Measurements from ENCODE around the gene RAI1. TPM values are rescaled to one million over a fixed set of nuclear protein-coding genes. Genes with fewer than 3 reads are reported as not detected.

Gene RAI1
- total RNA-seq, 1 donor from 2014 or later, result 33.5 TPM

DNA sequence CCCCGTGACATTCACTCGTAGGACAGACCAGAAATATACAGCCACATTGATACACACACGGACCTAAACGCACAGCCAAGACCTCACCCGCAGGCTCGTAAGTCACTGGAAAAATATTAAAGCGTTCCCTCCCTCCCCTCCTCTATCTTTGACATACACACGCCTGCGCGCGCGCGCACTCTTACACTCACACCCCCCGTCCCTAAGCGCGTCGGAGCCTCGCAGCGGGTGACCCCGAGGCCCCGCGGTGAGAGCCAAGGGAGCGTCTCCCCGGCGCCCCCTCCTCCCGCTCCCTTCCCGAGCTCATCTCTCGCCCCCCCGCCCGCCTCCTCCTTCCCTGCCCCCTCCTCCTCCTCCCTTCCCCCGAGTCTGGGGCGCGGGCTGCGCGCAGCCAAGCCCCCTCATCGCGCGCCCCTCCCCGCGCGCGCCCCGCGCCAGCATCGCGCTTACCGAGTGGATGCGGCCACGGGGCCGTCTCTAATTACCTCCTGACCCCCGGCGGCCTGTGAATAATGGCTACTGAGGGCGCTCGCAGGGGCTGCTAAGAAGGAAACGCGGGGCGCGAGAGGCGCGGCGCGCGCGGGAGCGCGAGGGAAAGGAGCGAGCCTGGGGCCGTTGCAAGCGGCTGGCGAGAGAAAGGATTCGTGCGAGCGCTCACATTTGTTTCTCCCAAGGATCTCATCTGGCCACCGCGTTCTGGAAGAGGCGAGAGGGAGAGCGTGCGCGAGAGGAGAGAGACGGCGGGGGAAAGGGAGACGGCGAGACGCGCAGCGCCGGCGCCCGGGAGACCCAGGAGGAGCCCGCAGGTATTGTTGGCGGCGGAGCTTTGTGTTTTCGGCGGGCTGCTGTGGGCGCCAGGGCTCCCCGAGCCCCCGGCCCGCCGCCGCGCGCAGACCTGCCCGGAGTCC, 42.4 kb downstream of the RAI1 start:
- H3K4me1 Mint-ChIP-seq (ENCODE audit: low read depth), result peaks cover 25% of the 10 kb centered on the region
- H3K27ac Mint-ChIP-seq, result no peak overlapping the region
- DNase-seq (ENCODE audit: low spot score), result no peak
- peak overlapping the region; percentile 82 for H3K4me3 Mint-ChIP-seq (ENCODE audit: low read depth)
- peaks cover 31% of the 10 kb centered on the region for H3K27me3 Mint-ChIP-seq (ENCODE audit: low read depth)
- peaks cover 8% of the 10 kb centered on the region for H3K36me3 Mint-ChIP-seq (ENCODE audit: low read depth)
- intact Hi-C loops (cut with micrococcal nuclease), result loop anchor here (5.0 kb wide), 2 partner anchors 41 to 59 kb away; partner anchors contain the start of gene RAI1
- no peaks in the 10 kb centered on the region for H3K9me3 Mint-ChIP-seq

DNA sequence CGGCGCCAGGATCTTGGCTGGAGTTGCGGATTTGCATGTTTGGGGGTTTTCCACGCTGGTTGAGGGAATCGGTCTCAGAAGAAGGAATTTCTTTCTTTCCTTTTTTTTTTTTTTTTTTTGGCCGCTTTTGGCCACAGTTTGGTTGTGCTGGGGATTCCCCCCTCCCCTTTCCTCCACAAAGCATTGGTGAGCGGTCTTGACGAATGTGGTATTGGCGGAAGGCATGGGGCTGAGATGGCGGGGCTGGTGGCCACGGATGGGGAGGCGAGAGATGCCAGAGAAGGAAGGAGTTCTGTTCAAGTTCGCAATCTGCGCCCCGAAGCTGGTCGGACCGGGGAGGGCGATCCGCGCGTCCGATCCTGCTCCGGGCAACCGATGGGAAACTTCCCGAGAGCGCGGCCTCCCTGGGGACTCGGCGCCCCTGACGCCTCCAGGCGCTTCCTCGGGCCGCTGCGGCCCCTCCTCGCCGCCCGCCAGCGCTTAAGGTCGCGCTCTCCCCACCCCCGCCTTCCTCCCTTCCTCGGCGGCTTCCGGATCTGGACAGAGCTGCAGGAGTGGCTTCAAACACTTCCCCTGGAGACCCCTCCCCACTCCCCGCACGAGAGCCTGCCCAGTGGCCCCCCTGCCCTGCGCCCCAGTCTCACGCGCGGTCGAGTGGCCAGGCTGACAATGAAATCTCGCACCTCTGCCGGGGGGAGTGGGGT, 43.2 kb downstream of the RAI1 start:
- peaks cover 22% of the 10 kb centered on the region for H3K4me1 Mint-ChIP-seq (ENCODE audit: low read depth)
- intact Hi-C loops (cut with micrococcal nuclease), result loop anchor here (5.0 kb wide), 2 partner anchors 42 to 58 kb away; partner anchors contain the start of gene RAI1
- no peak for DNase-seq (ENCODE audit: low spot score)

DNA sequence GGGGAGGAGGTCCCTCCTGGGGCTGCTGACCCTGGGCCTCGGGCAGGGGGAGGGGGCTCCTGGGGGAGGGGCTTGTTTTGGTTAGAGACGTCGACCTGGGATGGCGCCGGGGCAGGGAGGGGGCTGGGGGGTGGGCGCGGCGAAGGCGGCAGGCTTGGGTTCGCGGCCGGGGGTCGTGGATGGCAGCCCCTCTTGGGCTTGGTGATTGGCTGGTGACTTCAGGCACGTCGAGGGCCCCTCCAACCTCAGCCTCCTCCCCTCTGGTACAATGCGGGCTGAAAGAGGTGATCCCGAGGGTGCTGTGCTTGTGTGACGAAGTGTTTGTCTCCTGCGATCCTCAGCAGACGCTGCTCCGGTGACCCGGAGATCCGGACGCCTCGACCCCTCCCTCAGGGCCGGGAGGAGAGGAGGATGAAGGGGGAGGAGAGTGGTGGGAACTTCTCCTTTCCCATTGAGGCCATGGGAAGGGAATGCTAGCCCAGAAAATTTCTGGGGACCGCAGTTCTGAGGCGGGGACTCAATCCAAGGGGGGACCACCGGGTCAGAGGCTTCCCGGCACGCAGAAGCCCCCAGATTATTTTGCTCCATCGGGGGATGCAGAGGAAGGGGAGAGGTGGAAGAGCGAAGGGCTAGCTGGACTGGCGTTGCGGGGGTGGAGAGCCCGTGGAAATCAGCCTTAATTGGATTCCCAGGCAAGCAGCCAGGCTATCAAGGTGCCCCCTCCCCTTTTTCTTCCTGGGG, 43.9 kb downstream of the RAI1 start:
- Mint-ChIP-seq H3K27ac (no peak overlapping the region), H3K4me1 (ENCODE audit: low read depth) (peaks cover 25% of the 10 kb centered on the region), H3K36me3 (ENCODE audit: low read depth) (peaks cover 8% of the 10 kb centered on the region), H3K4me3 (ENCODE audit: low read depth) (no peak overlapping the region), H3K27me3 (ENCODE audit: low read depth) (peaks cover 28% of the 10 kb centered on the region), H3K9me3 (no peaks in the 10 kb centered on the region)
- intact Hi-C loops (cut with micrococcal nuclease), result no loop called here
- no peak for DNase-seq (ENCODE audit: low spot score)

More for the DNA sequence above, 43.2 kb downstream of the RAI1 start:
- Mint-ChIP-seq H3K9me3 (no peaks in the 10 kb centered on the region), H3K4me3 (ENCODE audit: low read depth) (peak overlapping the region; percentile 70), H3K27me3 (ENCODE audit: low read depth) (peaks cover 28% of the 10 kb centered on the region), H3K36me3 (ENCODE audit: low read depth) (peaks cover 8% of the 10 kb centered on the region), H3K27ac (no peak overlapping the region)

DNA sequence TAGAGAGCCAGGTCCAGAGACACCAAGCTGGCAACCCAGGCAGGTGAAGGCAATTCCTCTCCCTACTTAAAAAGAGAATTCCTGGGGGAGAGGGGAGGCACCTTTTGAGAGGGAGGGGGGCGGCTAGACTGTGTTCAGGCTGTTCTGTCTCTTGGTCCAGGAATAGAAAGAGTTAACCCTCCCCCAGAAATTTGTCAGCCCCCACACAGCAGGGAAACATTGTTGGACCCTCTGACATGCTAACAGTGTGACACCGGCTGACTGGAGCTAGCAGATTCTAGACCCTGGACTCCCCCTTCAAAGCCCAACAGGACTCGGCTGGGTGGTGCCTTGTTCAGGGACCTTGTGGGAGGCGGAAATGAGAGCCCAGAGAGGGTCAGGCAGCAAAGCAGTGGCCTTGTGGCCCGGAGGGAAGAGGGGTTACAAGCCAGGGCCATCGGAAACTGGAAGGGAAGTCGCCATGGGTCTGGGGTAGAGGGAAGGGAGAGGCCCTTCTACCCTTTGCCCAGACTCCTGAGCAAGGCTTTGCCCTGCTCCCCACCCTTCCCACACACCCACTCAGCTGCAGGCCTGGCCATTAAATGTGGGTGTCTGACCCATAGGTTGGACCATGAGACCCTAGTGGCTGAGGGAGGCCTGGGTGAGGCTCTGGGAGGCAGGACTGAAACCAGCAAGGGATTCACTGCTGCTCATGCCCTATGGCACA, 44.6 kb downstream of the RAI1 start:
- intact Hi-C loops (cut with micrococcal nuclease), result no loop called here
- Mint-ChIP-seq H3K4me3 (ENCODE audit: low read depth) (no peak overlapping the region), H3K4me1 (ENCODE audit: low read depth) (peaks cover 25% of the 10 kb centered on the region), H3K9me3 (no peaks in the 10 kb centered on the region), H3K36me3 (ENCODE audit: low read depth) (peaks cover 8% of the 10 kb centered on the region), H3K27ac (no peak overlapping the region), H3K27me3 (ENCODE audit: low read depth) (peaks cover 28% of the 10 kb centered on the region)
- no peak for DNase-seq (ENCODE audit: low spot score)

DNA sequence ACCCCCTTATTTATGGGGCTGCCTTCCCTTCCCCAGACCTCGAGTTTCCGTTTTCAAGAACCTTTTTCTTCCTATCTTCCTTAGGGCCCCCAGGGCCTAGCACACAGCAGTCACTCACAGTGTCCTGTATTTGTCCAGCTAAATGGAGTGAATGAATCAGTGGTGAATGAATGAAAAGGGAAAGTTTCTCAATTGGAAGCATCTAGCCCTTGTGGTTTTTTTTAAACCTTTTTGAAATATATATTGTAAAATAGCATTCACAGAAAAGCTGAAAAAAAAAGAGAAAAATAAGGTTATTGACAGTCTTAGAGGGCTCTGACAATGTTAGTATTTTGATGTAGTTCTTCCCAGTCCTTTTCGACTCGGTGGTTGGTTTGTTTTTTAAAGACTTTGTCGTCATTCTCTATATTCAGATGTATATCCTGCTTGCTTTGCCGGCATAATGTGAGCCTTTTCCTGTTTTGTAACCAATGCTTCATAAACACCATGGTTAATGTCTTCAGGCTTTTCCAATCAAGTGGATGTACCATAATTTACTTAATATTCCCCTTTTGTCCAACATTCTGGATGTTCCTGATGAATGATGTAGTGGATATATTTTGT, 45.3 kb downstream of the RAI1 start:
- H3K9me3 Mint-ChIP-seq, result no peaks in the 10 kb centered on the region
- intact Hi-C loops (cut with micrococcal nuclease), result no loop called here
- H3K27me3 Mint-ChIP-seq (ENCODE audit: low read depth), result peaks cover 22% of the 10 kb centered on the region
- H3K4me3 Mint-ChIP-seq (ENCODE audit: low read depth), result no peak overlapping the region
- no peak for DNase-seq (ENCODE audit: low spot score)
- H3K4me1 Mint-ChIP-seq (ENCODE audit: low read depth), result peaks cover 23% of the 10 kb centered on the region
- peaks cover 8% of the 10 kb centered on the region for H3K36me3 Mint-ChIP-seq (ENCODE audit: low read depth)
- no peak overlapping the region for H3K27ac Mint-ChIP-seq

DNA sequence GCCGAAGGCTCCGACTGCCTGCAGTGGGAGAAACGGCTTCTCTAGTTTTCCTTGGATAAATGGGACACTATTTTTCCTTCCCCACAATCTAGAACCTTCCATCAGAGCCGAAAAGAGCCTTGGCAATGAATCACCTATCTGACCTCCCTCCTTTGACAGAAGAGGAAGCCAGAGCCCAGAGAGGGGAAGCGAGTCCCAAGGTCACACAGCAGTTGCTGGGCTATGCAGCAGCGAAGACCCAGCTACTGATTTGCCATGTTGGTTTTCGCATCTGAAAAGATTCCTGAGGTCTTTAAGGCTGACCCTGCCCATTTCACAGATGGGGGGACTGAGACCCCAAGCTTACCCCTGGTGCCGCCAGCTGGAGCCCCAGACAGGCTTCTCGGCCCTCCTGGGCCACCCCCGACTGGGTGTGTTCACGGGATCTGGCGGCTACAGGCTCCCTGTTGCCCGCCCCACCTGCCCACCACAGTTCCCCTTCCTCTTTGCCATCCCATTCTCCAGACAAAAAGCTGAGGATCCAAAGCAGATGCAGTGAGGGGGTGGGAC, 45.9 kb downstream of the RAI1 start:
- no peak overlapping the region for H3K27ac Mint-ChIP-seq
- H3K36me3 Mint-ChIP-seq (ENCODE audit: low read depth), result peaks cover 5% of the 10 kb centered on the region
- peaks cover 17% of the 10 kb centered on the region for H3K27me3 Mint-ChIP-seq (ENCODE audit: low read depth)
- DNase-seq (ENCODE audit: low spot score), result no peak
- H3K4me3 Mint-ChIP-seq (ENCODE audit: low read depth), result no peak overlapping the region
- peaks cover 20% of the 10 kb centered on the region for H3K4me1 Mint-ChIP-seq (ENCODE audit: low read depth)
- intact Hi-C loops (cut with micrococcal nuclease), result no loop called here
- no peaks in the 10 kb centered on the region for H3K9me3 Mint-ChIP-seq

DNA sequence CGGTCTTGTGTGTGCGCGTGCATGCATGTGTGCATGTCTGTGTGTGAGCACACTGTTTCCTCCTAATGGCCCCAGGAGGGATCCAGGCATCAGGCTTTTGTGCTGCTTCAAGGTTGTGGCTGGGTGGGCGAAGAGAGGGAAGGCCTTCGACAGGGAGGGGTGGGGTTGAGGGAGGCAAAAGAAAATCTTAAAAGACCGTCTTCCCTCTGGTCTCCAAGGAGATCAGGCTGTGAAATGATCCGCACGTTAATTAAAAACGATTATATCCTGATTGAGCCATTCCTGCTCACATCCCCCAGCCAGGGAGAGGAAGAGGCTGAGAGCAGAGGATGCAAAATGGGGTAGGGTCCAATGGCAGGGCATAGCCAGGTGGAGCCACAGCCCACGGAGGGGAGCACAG, 46.9 kb downstream of the RAI1 start:
- Mint-ChIP-seq H3K4me1 (ENCODE audit: low read depth) (peaks cover 17% of the 10 kb centered on the region), H3K27ac (no peak overlapping the region), H3K4me3 (ENCODE audit: low read depth) (no peak overlapping the region), H3K36me3 (ENCODE audit: low read depth) (peaks cover 1% of the 10 kb centered on the region), H3K9me3 (no peaks in the 10 kb centered on the region), H3K27me3 (ENCODE audit: low read depth) (peaks cover 9% of the 10 kb centered on the region)
- intact Hi-C loops (cut with micrococcal nuclease), result no loop called here
- DNase-seq (ENCODE audit: low spot score), result no peak

DNA sequence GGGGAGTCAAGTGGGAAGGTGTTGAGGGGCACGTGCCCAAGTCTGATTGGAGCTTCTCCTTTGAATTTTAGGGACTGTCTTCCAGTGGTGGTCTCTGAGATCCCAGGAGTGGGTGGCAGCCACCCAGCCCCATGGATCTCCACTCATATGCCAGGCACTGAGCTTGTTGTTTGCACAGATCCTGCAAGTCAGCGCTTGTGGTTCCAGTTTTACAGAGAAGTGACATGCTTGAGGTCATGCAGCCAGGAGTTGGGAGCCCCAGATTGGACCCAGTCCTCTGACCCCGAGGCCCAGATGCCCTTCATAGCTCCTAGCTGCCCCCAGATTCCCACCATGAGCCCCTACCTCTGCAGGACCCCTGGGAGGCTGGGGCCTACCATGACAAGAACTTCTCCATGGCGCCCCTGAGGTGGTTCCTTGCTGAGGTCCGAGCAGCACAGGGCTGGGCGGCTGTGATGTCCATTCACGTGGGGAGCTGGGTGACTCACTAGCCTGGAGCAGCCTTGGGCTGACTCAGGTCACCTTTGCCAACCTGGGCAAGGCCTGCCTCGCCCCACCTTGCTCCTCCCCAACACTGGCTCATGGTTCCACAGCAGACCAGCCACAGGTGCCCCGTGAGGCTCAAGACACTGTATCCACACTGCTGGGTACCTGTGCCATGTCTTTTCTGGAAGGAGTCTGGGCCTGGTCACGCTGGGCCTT, 47.4 kb downstream of the RAI1 start:
- no peak overlapping the region for H3K27ac Mint-ChIP-seq
- intact Hi-C loops (cut with micrococcal nuclease), result no loop called here
- H3K4me3 Mint-ChIP-seq (ENCODE audit: low read depth), result no peak overlapping the region
- no peak for DNase-seq (ENCODE audit: low spot score)
- H3K9me3 Mint-ChIP-seq, result no peaks in the 10 kb centered on the region
- H3K27me3 Mint-ChIP-seq (ENCODE audit: low read depth), result peaks cover 6% of the 10 kb centered on the region
- H3K36me3 Mint-ChIP-seq (ENCODE audit: low read depth), result no peaks in the 10 kb centered on the region
- peaks cover 18% of the 10 kb centered on the region for H3K4me1 Mint-ChIP-seq (ENCODE audit: low read depth)

DNA sequence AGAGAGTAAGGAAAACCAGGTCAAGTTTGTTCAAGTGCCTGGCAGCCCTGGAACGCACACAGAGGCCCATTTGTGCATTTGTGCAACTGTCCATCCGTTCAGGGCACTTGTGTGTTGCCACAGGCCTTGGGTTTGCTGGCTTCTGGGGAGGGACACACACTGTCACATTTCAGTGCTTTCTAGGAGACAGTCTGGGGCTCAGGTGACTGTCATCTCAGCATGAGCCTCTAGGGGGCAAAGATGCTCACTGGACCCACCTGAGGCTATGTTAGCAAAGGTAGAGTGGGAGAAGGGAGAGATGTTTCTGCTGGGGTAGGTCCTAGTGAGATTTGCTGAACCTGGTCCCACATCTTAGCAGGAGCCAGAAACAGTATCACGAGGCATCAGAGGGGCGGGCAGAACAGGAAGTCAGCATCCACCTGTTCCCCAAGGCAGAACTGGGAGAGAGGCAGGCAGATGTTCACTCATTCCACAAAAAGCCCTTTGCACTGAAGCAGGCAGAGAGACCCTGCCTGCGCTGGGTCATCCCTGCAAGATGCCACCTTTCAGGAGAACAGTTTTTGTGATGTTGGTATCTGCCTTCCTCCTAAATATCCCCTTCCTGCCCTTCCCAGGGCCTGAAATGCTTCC, 48.5 kb downstream of the RAI1 start:
- Mint-ChIP-seq H3K4me3 (ENCODE audit: low read depth) (no peak overlapping the region), H3K27ac (no peak overlapping the region), H3K36me3 (ENCODE audit: low read depth) (no peaks in the 10 kb centered on the region), H3K27me3 (ENCODE audit: low read depth) (no peaks in the 10 kb centered on the region), H3K4me1 (ENCODE audit: low read depth) (peaks cover 18% of the 10 kb centered on the region), H3K9me3 (no peaks in the 10 kb centered on the region)
- intact Hi-C loops (cut with micrococcal nuclease), result no loop called here
- peak; percentile 37 for DNase-seq (ENCODE audit: low spot score)

DNA sequence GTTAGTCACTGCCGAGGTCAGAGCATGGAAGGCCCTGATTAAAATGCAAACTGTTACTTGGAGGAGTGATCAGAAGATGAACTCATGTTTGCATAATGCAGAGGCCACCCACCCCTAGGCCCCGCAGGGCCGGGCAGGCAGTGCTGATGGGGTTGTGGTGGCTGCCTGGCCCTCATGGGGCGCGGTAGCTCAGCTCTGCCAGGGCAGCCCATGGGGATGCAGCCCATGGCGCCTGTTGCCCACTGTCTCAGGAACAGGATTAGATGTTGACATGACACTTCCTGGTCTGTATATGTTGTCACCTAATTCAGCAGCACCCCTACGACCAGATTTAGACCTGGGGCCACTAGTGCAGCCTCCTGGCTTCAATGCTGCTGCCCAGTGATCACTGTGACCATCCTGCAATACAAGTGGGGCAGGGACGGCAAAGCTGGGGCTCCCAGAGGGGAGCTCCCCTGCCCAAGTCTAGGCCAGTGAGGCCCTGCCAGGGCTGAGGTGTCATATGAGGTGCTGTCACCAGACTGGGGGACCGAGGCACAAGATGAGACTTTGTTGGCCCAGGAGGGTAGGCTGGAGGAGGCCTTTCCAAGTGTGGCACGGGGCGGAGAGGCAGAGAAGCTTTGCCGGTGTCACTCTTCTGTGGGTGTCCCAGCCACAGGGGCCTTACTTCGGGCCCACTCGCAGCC, 49.1 kb downstream of the RAI1 start:
- Mint-ChIP-seq H3K36me3 (ENCODE audit: low read depth) (no peaks in the 10 kb centered on the region), H3K27me3 (ENCODE audit: low read depth) (no peaks in the 10 kb centered on the region), H3K9me3 (no peaks in the 10 kb centered on the region), H3K4me1 (ENCODE audit: low read depth) (peaks cover 19% of the 10 kb centered on the region), H3K4me3 (ENCODE audit: low read depth) (no peak overlapping the region), H3K27ac (no peak overlapping the region)
- intact Hi-C loops (cut with micrococcal nuclease), result no loop called here
- no peak for DNase-seq (ENCODE audit: low spot score)

DNA sequence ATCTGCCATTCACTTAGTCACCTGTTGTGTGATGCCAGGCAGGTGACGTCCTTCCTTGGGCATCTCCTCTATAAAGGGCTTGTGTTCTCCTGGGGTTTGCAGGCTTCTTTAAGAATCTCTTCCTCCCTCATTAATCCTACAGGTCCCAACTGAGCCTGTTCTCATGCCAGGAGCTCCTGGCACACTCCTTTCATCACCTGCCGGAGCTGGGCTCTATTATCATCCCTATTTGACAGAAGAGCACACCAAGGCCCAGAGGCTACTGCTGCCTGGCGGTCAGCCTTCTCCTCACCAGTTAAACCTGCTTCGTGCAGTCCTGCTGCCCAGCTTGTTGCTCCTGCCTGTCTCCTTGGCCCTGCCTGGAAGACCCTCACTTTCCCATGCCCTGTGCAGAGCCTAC, 51.2 kb downstream of the RAI1 start:
- H3K27ac Mint-ChIP-seq, result no peak overlapping the region

More for the DNA sequence above, 51.2 kb downstream of the RAI1 start:
- no peak for DNase-seq (ENCODE audit: low spot score)
- Mint-ChIP-seq H3K4me3 (ENCODE audit: low read depth) (no peak overlapping the region), H3K4me1 (ENCODE audit: low read depth) (peaks cover 21% of the 10 kb centered on the region), H3K36me3 (ENCODE audit: low read depth) (no peaks in the 10 kb centered on the region), H3K9me3 (no peaks in the 10 kb centered on the region), H3K27me3 (ENCODE audit: low read depth) (no peaks in the 10 kb centered on the region)
- intact Hi-C loops (cut with micrococcal nuclease), result no loop called here
